ENCODE data around the gene LRRC72.

DNA sequence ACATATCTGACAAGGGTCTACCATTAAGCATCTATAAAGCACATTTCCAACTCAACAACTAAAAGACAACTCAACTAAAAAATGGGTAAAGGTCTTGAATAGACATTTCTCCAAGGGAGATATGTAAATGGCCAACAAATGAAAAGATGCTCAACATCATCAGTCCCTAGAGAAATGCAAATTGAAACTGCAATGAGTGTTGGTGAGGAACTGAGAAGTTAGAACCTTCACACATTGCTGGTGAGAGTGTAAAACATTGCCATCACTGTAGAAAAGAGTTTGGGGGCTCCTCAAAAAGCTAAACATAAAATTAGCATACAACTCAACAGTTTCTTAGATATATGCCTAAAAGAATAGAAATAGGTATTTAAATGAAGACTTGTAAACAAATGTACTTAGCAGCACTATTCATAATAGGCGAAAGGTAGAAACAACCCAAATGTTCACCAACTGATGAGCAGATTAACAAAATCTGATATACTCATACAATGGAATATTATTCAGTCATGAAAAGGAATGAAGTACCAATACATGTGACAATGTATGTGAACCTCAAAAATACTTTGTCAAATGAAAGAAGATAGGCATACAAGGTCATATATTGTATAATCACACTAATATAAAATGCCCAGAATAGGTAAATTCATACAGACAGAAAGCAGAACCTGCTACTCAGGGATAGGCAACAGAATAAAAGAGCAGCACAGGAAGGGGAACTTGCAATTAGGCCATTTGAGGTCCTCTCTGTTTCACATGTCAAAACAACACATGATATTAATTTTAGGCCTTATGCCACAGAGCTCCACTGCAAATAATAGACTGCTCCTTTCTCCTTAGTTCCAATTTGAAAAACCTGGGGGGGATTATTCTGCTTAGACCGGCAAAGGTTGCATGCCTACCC, 10.6 kb upstream of the LRRC72 start:
- TF ChIP-seq CTCF (IDR thresholded peaks at IDR 0.05) (no peak), POLR2AphosphoS5 (IDR thresholded peaks at IDR 0.05) (no peak), POLR2A (IDR thresholded peaks at IDR 0.05) (no peak)

Data from prostate gland (tissue), 2 donors.